ENCODE data around the gene PROSER3.

PROSER3 gene

DNA sequence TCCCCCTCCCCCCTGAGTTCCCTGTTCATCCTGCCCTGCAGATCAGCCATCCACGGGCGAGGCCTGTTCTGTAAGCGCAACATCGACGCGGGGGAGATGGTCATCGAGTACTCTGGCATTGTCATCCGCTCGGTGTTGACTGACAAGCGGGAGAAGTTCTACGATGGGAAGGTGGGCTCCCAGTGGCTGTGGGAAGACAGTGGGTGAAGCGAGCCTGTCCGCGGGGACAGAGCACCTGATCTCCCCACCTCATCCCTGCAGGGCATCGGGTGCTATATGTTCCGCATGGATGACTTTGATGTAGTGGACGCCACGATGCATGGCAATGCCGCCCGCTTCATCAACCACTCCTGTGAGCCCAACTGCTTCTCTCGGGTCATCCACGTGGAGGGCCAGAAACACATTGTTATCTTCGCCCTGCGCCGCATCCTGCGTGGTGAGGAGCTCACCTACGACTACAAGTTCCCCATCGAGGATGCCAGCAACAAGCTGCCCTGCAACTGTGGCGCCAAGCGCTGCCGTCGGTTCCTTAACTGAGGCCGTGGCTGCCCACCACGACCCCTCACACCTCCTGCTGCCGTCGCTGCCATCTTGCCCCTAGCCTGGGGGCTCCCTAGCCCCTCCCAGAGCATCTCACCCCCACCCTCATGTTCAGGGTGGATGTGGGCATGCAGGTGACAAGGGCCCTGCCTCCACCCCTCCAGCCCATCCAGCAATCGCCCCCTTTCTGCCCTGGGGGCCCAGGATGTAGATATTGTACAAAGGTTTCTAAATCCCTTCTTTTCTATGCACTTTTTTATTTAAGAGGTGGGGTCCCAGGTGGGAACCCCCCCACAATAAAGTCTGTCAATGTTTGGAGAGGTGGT lies 19.7 kb upstream of the PROSER3 start:
- DNase-seq (ENCODE audit: low read depth, low spot score): no peak

GRCh38 chr19:35738887-35739229 lies 19.1 kb upstream of the PROSER3 start:
- no peak for DNase-seq (ENCODE audit: low read depth, low spot score)

DNA sequence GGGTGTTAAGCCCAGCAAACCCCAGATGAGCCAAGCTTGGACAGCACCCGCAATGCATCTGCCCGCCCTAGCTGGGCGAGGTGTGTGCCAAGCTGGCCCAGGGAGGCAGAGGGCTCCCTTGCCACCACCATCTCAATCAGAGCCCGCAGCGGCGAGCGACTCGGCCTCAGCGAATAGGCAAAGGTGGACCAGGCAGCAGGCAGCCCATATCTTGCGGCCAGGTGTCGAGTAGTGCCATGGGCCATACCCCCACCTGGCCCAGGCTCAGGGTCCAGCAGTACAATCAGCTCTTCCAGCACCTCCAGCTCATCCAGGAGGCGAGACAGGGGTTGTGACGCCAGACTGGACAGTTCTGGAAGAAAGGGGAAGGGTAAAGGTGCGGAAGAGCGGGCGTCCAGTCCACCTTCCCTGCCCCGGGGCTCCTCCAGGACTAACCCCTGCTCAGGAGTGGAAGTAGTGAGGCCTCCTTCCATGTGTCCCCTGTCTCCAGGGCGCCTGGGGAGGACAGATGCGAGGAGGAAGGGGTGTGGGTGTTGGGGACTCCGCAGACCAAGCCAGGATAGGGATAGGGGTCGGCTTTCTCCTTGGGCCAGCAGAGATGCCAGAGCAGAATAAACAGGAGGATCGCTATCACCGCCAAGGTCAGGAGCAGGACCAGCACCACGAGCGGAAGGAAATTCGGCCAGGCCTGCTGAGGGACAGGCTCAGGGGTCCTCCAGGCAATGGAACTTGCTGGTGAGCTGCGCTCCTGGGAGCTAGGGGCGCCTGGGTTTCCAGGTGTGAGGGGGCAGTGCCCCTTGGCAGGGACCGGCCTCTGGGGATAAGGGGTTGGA lies 18.5 kb upstream of the PROSER3 start:
- no peak for DNase-seq (ENCODE audit: low read depth, low spot score)

DNA sequence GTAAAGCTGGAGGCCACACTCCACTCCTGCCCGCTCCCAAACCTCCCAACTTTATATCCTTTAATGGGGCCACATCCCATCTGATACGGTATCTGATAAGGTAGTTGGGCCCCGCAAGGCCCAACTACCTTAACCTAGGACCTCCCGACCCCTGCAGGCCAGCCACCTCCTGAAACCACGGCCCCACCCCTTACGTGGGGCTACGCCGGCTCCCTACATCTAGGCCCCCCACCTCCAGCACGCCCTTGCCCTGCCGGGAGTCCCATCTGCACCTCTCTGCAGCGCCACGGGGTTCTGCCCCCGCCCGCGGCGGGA lies 17.9 kb upstream of the PROSER3 start:
- DNase-seq (ENCODE audit: low read depth, low spot score): no peak

DNA sequence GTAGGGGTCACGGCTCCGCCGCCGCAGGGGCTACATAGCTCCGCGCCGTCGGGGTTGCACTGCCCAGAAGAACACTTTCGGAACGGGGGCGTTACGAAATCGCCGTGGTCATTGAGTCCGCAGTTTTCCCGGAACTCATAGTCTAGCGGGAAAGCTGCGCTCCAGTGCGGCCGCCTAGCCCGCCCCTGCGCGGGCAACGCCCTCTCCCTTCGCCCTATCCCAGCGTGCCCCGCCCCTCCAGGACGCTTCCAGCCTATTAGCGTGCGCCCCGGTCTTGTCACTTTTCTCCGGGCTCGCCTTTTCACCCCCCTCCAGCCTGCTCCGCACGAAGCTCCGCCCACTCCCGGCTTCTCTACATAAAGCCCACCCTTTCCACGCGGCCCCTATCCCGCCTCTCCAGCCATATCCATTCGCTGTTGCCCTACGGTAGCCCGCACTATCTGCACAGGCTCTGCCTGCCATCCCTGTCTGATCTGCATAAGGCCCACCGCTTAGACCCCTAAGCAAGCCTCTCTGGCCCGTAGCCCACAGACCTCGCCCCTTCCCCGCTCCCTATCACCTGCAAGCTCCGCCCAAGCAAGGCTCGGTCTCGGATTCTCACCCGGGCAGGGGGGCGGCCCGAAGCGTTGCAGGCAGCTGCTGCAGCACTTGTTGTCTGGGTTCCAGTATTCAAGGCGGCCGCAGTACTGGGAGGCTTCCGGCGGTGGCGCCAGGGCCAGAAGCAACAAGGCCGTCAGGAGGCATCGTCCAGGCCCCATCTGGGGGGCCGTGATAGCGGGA lies 17.4 kb upstream of the PROSER3 start:
- DNase-seq (ENCODE audit: low read depth, low spot score): peak; percentile 89

- DNase-seq (ENCODE audit: low read depth, low spot score): no peak
Measured at GRCh38 chr19:35741203-35741515, 16.8 kb upstream of the PROSER3 start.

DNA sequence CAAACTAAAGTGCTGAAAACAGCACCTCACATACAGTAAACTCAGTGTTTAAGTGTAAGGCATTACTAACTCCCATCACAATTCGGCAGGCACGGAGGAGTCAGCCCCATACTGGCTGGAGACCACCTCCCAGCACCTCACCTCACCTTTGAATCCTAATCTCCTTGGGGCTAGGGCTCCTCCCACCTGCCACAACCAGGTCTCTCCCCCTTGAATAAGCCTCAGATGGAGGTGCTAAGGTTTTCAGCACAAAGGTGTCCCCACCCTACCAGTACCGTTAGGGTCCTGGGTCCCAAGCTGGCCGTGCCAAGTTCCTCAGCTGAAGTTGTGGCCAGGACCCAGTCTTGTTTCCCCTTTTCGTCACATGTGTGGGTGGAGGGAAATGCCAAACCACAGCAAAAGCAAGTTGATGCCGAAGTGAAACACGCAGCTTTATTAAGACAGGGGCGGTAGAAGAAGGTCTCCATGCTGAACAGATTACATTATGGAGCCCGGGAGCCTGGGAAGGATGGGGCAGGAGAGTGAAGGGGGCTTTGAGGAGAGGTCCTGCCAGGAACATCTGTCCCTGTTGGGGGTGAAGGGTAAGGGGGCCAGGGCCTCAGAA lies 15.8 kb upstream of the PROSER3 start, which contains the start of gene IGFLR1:
IGFLR1 (minus strand) TSS at position 332 of the 604 bp plus-strand sequence. CDS start 1,272 bp downstream, outside the sequence.
- no peak for DNase-seq (ENCODE audit: low read depth, low spot score)

GRCh38 chr19:35743640-35744429 lies 14.1 kb upstream of the PROSER3 start:
- no peak for DNase-seq (ENCODE audit: low read depth, low spot score)

DNA sequence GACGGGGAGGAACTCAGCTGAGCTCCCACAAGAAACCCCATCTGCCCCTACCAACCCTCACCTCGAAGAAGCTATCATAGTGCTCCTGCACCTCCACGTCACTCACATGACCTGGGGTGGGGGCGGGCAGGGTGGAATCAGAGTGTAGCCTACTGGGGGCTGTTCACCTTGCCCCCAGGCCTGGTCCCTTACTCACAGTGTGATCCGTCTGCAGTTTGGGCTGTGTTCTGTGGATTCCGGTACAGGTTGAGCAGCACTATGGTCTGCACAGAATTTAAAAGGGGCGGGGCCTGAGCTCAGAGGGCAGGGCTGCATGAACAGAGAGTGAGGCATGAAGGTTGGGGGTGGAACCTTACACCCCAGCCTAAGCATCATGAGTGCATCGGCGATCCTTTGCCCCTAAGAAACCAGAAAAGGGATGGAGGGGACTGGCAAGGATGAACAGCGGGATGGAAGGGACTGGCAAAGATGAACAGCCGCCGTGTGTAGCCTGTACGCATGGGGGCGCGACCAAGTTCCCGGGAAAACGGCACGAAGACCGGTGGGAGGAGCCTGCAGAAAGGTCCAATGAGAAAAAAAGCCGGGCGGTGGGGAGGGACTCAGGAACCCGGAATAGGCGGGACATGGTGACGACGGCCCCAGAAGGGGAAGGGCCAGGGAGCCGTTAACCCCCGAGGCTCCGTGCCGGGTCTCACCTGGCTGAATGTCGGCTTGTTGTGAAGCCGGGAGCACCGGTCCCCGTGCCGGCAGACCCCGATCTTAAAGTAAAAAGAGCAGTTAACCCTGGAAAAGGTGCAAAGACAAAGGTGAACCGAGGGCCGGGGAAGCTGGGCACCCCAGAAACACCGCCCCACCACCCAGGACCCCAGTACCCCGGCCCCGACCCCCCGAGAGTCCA lies 13.3 kb upstream of the PROSER3 start:
- peak; percentile 83 for DNase-seq (ENCODE audit: low read depth, low spot score)

DNA sequence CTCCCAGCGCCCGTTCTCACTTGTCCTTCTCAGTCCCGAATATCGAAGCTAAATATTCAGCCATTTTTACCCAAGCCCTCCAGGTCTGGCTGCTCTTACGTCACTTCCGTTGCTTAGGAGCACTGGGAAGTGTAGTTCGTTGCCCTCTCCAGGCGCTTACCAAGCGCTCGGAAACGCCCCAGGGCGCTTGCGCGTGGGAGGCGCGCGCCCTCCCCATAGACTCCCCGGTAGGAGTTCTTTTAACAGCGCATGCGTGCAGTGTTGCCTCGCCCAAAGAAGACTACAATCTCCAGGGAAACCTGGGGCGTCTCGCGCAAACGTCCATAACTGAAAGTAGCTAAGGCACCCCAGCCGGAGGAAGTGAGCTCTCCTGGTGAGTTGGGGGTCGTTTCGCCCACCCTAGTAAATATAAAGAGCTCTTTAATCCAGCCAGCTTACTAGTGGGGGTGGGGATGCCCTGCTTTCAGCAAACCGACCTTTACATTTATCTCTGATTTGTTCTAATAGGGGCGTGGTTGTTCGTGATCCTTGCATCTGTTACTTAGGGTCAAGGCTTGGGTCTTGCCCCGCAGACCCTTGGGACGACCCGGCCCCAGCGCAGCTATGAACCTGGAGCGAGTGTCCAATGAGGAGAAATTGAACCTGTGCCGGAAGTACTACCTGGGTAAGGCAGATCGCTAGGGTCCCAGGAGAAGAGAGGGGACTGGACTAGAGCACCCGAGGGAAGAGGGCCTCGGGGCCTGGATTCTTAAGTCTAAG lies 12.5 kb upstream of the PROSER3 start, which contains the start of the genes PSENEN and U2AF1L4:
PSENEN (plus strand) TSS at position 324 of the 759 bp plus-strand sequence; CDS start at position 604, 280 bp downstream.
U2AF1L4 (minus strand) TSS at position 91 of the 759 bp plus-strand sequence; CDS start at position 64, 27 bp downstream.
- DNase-seq (ENCODE audit: low read depth, low spot score): peak; percentile 98

GRCh38 chr19:35746087-35746462 lies 11.9 kb upstream of the PROSER3 start:
- DNase-seq (ENCODE audit: low read depth, low spot score): no peak

DNA sequence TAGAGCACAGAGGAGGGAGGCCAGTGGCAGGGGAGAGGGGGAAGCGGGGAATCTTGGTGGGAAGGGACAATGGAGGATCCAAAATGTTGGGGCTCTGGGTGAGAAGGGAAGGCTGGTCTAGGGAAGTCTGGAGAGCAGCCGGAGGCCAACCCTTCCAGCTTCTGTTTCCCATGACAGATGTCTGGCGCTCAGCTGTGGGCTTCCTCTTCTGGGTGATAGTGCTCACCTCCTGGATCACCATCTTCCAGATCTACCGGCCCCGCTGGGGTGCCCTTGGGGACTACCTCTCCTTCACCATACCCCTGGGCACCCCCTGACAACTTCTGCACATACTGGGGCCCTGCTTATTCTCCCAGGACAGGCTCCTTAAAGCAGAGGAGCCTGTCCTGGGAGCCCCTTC lies 11.4 kb upstream of the PROSER3 start:
- DNase-seq (ENCODE audit: low read depth, low spot score): no peak

- peak; percentile 99 for DNase-seq (ENCODE audit: low read depth, low spot score)
Measured at GRCh38 chr19:35748106-35749020, 9.6 kb upstream of the PROSER3 start, which contains the start of gene LIN37. Gene LIN37 (plus strand): TSS chr19:35748576. CDS start chr19:35748725, 149 bp downstream.

DNA sequence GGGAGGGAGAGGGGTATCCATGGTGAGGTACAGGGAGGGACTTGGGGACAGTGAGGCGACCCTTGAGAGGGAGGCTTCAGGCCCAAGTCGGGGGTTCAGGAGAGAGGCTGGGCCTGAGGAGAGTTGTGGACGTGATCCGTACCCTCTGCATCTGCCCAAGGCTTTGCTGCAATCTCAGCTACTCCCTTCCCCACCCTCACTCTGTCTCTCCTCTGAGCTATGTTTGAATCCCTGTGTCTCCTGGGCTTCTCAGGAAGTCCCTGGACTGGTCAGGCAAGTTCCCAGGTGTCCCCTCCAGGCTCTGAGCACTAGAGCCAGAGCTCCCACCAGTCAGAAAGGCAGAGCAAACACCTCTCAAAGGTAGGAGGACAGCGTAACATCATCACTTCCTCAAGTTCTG lies 7.8 kb upstream of the PROSER3 start:
- no peak for DNase-seq (ENCODE audit: low read depth, low spot score)

- DNase-seq (ENCODE audit: low read depth, low spot score): no peak
Measured at GRCh38 chr19:35751839-35752745, 5.9 kb upstream of the PROSER3 start.

DNA sequence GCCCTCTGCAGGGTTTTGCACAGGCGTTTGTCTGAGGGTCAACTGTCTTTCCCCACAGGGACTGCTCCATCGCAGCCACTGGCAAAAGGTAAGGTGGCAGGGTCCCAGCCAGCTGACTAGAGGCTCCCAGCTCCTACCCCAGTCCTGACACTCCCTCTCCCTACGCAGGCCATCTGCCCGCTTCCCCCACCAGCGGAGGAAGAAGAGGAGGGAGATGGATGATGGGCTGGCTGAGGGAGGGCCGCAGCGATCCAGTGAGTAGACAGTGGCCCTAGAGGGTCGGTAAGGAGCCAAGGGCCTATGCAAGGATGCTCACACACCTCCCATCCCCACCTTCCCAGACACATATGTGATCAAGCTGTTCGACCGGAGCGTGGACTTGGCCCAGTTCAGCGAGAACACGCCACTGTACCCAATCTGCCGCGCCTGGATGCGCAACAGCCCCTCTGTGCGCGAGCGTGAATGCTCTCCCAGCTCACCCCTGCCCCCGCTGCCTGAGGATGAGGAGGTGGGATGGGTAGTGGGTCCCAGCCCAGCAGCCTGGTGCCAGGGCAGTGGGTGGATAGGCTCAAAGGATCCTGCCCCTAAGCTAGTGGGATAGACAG lies 5.1 kb upstream of the PROSER3 start:
- no peak for DNase-seq (ENCODE audit: low read depth, low spot score)
